Activated CD8-positive, alpha-beta memory T cell treated with anti-CD3 and anti-CD28 coated beads for 4 hours (primary cell): ENCODE measurements around the gene PKD1L1.
"Not testable (repeated sequence)": the region's sequence is repeated elsewhere in the genome, so short reads cannot be mapped to it uniquely, and the experiment has no call there.

Experiments
- DNase-seq, 2 donors: peaks; one replicate each; pipeline ENCODE4 v3.0.0-alpha.2; 2020; ENCODE audit warnings: low read depth in 2 of 2

The PKD1L1 gene

DNA sequence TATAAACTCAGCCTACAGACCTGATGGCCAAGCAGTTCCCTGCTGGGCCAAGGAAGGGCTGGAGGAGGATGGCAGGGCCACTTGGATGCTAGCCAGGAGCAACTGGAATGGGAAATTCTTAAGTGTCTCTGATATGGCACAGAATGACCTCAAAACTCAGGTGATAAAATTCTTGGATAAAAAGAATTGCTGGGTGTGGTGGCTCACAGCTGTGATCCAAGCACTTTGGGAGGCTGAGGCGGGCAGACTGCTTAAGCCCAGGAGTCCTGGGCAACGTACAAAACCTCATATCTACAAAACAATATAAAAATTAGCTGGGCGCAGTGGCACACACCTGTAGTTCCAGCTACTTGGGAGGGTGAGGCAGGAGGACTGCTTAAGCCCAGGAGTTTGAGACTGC lies 14.0 kb upstream of the PKD1L1 start:
- DNase-seq, result no peak

DNA sequence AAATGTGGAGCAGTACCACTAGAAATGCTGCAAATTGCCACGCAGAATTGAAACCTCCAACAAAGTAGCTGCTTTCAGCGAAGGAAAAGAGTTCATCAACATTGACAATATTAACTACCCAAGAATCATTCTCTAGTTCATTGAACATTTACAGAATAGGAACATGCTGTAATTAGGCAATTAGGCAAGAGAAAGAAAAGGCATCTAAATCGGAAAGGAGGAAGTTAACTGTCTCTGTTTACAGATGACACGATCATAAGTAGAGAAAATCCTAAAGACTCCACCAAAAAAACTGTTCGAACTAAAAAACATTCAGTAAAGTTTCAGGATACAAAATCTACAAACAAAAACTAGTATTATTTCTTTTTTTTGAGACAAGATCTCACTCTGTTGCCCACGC lies 8.9 kb upstream of the PKD1L1 start:
- DNase-seq, result no peak

DNA sequence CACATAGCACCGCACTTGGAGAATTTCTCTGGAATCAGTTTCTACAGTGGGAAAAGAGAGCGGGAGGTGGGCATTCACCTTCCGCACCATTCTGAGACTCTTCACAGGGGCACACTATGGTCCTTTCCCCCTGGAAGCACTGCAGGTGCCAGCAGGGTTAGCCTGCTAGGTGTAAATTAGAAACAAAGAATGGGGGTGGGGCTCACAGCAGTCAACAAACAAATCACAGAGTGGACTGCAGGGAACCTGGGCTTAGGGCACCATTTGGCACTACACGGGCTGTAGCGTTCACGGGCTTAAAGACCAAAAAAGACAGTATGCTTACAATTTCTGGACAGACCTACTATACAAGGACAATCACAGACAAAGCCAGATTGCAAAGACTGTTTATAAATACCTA lies 8.0 kb upstream of the PKD1L1 start:
- no peak for DNase-seq

DNA sequence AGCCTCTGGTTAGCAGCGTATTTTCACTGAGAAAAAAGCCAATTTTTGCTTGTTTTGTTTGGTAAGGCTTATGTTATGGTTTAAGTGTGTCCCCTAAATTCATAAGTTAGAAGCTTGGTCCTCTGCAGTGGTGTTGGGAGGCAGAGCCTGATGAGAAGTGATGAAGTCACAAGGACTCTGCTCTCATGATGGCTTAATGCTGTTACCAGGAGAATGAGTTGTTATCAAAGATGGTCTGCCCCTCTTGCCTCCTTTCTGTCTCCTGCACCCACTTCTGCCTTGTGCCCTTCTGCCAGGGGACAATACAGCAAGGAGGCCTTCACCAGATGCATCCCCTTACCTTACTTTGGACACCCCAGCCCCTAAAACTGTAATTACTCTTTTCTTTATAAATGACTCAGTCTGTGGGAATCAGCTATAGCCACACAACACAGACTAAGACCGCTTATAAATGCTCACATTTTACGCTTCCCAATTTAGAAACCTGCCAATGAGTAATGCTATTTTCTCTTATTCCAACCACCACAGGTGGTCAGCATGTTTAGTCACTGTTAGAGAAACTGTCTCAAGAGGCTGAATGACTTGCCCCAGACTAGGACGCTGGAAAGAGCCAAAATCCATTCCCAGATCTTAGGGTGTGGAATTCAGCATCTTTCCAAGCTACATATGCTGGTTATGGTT lies 6.1 kb upstream of the PKD1L1 start:
- DNase-seq, result no peak

DNA sequence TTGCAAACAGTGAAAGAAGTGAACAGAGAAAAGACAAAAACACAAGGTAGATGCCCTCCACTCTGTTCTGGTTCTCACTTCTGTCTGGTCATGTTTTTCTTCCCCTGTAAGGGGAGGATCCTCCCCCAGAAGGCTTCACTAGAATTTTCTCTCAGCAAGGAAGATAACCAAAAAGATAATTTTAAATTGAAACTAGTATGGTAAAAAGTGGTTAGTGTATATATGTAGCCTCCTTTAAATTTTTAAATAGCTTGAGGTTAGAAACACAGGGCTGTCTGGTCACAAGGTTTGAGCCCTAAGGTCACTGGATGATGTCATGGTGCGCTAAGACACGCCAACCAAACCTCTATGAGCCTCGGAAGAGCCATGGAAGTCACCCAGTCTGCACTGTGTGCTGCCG lies 5.6 kb upstream of the PKD1L1 start:
- DNase-seq, result no peak

DNA sequence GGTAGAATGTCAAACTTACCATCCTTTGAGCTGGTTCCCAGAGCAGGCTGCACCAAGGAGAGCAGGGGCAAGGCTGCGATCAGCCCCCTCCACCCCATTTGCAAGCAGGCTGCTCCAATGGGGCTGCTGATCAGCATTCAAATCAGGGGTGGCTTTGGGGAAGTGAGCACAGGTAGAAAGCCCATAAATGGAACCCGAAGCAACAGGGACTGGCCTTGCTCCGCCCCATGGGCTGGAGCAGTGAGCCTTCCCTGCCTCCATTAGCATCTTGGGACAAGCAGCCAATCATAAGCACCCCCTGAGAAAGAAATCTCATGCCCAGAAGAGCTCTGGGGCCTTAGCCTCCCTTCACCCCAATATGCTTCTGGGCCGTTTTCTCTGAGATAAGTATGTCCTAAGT lies 4.0 kb upstream of the PKD1L1 start:
- no peak for DNase-seq

DNA sequence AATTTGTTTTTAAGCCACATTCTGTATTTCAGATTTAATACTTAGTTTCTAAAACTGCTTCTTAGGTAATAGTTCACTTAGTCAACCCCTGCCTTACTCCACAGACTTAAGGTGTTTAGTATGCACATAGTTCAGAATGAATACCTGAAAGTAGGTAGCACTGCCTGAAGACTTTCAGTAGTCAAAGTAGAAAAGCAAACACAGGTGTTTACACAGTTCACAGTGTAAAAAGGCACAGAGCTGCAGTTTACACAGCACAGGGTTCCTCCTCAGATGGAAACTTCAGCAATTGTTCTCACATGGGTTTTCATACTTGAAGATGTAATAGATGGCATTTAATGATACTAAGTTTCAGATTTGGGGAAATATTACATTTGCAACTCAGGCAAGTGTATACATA lies 3.1 kb upstream of the PKD1L1 start:
- no peak for DNase-seq

DNA sequence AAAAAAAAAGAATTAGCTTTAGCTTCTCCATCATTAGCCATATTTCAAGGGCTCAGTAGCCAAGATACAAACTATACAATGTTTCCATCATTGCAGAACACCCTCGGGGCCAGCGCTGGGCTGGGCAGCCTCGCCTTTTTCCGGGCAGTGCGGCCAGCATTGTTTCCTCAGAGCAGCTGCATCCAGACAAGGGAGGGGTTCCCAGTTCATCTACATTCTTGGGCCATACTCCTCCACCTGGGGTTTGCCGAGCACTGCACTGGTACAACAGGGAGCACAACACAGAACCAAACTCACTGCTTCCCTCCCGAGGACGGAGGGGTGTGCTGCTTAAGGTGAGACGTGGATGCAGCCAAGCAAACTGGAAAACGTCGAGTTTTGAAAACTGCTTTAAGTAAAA lies 2.4 kb upstream of the PKD1L1 start:
- no peak for DNase-seq

DNA sequence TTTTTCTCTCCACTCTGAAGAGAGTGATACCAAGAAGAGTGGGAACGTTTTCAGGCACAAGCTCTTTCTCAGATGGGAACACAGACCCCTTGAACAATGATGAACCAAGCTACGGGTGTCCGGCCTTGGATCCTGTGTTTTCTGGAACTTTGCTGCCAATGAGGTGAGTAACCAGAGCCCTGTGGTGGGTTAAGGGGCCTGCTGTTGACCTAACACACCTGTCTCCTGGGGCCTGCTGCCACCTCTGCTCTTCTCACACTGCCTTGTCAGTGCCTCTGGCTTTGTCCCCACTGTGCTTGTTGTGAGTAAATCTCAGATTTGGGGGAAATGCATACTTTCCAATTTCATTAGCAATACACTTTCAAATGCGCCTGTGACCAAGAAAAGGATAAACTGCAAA lies 1.4 kb upstream of the PKD1L1 start:
- DNase-seq, result no peak

DNA sequence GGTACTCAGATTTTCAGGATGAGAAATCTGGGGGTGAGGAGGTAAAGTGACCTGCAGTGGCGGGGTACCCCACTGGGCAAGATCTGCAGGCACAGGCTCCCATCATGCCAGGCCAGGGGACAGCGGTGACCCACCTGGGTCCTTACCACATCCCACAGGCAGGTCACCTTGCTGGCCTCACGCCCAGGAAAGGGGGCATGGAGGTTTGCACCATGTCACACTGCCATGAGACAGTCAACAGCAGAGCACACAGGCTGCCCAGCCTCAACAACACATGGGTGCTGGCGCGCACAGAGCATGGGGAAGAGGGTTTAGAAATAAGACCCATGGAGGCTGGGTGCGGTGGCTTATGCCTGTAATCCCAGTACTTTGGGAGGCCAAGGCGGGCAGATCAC lies 914 bp downstream of the PKD1L1 start:
- no peak for DNase-seq

DNA sequence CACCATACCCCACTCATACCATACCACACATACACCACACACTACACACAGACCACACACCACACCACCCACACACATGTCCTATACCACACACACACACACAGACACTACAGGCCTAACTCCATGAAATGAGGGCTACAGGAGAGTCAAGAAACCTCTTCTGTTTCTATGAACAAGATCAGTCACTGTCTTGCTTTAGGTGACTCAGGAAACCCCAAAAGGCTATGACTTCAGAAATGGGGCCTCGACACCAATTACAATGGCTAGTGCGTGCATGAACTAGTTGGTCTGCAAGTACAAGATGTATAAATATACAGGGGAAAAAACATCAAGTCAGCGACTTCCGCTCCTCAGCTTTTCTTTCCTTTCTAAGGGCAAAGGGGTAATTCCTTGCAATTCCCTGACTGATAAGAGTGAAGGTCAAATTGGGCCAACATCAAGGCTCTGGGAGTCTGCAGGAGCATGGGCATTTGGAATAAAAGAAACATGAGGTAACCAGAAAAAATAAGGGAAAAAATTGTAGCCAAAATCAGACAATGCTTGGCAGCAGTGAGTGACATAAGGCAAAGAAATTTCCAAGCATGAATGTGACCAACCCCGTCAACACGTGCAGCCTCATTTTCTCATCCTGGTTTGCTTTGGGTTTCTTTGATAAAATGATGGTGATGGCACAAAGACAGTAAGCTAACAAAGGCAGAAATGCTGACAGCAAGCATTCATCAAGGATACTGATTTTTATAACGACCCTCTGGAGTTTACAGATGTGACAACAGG lies 1.5 kb downstream of the PKD1L1 start:
- no peak for DNase-seq

DNA sequence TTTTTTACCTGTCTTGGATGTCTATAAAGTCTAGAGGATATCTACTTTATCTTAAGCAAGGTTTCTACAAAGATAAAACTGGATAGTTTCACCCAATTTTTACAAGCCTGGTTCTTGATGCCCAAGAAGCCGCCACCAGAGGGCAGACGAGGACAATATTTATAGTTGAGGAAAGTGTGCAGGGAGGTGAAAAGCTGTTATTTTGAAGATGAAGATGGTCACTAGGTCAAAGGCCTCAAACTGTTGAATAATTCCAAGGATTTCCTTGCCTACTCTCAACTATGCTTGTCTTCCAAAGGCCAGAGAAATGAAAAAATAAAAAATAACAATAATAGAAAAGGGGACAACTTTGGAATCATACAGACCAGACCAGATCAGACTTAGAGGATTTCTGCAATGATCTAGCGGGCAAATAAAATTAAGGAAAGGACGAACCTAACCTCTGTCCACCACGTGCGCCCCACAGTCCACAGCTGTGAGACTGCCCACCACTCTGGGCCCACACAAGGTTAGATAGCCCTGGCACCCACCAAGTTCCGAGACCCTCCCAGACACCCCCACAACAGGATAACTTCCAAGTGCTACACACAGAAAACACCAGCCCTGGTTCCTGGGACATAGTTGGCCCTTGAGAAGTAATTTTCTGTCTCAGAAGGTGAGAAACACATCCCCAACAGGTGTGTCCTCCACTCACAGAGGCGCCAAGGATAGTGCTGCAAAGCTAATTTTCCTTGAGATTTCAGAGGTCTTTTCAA lies 2.8 kb downstream of the PKD1L1 start:
- peak; percentile 42 to 43 for DNase-seq

DNA sequence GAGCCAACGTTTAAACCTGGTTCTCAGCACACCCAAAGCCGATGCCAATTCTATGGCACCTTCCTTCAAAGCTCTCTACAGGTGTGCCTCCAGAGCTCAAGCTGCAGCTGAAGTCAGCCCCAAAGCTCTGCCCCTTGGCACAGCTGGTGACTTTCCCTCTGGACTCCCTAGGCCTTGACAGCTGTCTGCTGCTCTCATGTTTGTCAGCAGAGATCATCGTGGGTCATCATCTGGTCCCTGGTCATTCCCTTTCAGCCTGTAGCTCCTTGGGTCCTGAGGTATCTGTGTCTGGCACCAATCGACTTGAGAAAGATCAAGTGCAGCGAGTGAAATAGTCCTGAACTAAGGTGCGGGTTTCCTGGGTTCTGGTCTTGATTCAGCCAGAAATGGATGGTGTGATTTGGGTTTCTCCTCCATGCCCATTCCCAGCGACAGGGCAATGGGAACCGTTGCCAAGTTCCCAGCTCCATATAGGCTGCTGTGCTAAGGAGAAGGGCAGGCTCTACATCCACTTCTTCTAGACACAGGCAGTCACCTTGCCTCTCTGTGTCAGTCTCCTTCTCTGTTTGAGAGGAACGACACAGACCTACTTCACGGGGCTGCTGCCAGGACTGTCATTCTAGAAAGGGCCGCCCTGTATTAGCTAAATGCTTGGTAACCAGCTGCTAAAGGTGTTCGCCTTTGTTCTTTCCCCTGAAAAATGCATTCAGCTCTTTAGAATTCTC lies 3.6 kb downstream of the PKD1L1 start:
- no peak for DNase-seq

DNA sequence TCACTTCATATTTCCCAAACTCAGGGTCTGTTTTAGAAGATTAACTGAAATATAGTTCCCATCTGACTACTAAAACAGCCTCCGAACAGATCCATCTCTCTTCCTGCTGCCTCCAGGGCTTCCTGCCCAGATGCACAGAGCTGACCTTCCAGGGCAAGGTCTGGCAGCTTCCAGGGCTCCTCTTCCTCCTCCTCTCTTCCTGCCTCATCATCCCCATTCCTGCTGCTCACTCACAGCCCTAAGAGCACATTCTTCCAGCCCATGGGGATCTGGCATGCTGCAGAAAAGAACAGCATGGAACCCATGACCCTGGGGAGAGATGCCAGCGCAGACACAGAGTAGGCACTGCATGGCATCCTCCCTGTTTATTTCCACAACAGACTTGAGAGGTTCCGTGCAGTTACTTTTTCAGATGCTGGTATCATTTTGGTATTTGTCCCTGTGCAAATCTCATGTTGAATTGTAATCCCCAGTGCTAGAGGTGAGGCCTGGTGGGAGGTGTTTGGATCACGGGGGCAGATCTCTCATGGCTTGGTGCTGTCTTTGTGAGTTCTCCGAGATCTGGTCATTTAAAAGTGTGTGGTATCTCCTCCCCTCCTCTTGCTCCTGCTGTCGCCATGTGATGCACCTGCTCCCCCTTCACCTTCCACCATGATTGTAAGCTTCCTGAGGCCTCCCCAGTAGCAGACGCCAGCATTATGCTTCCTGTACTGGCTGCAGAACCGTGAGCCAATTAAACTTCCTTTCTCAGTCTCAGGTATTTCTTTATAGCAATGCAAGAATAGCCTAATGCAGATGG lies 4.4 kb downstream of the PKD1L1 start:
- no peak for DNase-seq

DNA sequence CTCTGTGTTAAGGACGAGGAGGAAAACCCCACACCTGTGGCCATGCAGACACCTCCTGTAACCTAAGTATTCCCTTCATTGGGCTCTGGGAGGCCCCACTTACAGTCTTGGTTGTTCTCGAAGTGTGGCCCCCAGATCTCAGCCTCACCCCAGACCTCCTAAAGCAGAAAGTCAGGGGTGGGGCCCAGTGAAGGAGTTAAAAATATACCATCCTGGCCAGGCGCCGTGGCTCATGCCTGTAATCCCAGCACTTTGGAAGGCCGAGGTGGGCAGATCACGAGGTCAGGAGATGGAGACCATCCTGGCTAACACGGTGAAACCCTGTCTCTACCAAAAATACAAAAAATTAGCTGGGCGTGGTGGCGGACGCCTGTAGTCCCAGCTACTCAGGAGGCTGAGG lies 5.6 kb downstream of the PKD1L1 start:
- DNase-seq, result not testable (repeated sequence)

DNA sequence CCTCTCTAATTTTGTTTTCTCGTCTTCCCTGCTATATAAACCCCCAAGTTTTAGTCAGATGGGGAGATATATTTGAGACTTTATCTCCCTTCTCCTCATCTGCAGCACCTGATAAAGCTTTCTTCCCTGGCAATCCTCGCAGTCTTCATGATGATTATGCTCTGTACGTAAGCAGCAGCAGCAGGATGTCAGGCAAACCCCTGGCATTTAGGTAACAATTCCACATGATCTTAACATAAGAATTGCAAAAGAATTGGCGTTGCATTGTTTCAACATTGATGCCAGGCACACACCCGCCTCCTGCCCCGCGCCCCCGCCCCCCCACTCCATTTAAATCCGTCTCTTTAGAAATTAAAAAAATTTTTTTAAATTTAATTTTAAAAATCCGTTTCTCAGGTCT lies 6.1 kb downstream of the PKD1L1 start:
- DNase-seq, result no peak

DNA sequence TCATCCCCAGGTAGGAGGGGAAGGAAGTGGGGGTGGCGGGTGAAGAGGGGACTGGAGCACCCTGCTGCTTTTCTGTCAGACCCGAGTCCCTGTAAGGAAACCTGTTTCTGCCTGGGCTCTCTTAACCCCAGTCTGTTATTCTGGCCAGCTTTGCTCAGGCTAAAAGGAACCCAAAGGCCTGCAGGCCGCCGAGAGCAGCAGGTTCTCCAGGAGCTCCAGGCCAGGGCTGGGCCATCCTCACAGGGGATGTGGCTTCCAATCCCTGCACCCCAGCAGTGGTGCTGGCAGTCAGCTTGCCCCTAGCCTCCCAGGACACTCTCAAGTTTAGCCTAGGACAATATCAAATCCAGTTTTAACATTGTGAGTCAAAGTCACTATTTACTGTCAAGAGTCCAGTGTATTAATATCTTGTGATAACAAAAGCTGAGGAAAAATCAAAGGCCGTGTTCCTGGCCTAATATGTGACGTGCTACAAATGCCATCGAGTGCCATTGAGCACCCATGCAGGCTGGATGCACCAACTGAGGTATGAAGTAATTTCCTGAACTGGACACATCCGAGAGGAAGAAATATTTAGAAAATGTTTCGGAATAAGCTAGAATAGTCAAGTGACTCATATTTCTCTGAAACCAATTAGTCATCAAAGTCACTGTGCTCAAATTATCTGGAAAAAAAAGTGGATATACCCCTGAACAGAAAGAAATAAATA lies 7.0 kb downstream of the PKD1L1 start:
- DNase-seq, result no peak

DNA sequence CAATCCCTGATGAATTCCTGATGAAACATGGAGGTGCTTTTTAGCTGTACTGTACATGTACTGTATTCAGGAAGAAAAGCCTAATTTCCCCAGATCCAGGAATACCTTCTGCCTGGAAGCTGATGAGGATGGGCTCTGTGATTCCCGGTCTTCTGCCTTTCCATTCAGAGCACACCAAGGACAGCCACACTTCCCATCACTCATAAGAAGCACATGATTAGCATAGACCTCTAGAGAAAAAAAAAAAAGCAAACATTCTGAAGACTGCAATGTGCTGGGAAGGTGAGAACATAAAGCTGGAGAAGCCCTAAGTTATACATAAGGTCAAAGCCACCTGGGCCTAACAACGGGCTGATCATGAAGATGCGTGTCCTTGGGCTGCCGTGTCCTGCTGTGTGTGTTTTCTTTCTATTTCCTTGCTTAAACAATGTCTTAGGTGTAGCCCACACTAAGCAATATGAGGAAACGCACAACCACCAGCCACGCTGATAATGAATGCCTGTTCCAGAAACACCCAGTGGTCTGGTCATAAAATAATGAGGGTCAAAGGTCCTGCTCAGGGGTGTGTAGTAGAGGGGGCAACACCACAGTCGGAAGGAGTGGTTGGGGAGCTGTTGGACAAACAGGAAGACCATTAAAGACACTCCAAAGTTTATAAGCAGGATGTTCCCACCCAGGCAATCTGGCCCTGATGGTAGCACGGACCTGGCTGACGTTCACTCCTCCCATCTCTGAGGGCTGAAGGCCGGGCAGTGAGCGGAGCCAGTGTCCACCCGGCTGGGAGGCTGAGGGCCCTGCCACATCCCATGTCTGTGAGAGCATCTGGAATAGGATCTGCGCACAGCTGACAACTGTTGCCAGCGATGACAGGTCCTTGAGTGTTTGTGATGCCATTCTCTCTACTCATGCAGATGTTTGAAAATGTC lies 7.9 kb downstream of the PKD1L1 start:
- DNase-seq, result no peak

DNA sequence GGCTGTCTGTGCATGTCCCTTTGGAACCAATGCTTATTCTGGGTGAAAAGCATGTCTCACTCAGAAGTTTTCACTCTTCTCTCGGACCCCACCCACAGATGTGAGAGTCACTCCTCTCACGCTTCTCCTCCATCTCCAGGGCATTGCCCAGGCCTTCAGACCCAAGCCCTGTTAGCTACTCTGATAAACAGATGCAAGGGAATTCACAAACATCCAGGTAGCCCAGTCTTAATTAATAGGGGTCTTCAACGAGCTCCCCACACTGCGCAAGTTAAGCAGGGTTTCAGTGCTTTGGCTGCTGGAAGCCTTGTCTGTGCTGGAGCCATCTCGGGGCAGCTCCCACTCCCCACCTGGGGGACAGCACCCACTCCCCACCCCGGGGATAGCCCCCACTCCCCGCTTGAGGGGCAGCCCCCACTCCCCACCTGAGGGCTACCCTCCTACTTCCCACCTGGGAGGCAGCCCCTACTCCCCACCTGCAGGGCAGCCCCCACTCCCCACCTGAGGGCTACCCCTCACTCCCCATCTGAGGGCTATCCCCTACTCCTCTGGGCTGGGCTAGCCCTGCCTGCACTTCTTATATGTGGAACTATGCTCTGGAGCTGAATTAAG lies 8.7 kb downstream of the PKD1L1 start:
- no peak for DNase-seq
